ENCODE results near the gene CXorf49B. TPM values are rescaled to one million over a fixed set of nuclear protein-coding genes. Genes with fewer than 3 reads are reported as not detected.
"Not testable (repeated sequence)": the region's sequence is repeated elsewhere in the genome, so short reads cannot be mapped to it uniquely, and the experiment has no call there.

CXorf49B gene
- total and polyA plus RNA-seq, 10 of the 15 experiments (the other 5 are each of a cell fraction or from before 2014, with no cell fraction given): not detected

- RAD21 ChIA-PET (ENCODE audit: unreplicated experiment); BruUV-seq (replicated peaks): not testable (repeated sequence)
These were observed 45.0 kb upstream of the CXorf49B start, which contains the start of gene CXorf49 for GRCh38 chrX:71718185-71718584. Gene CXorf49, minus strand, starts transcription at chrX:71718285. Its CDS starts 134 bp downstream, at chrX:71718151.

DNA sequence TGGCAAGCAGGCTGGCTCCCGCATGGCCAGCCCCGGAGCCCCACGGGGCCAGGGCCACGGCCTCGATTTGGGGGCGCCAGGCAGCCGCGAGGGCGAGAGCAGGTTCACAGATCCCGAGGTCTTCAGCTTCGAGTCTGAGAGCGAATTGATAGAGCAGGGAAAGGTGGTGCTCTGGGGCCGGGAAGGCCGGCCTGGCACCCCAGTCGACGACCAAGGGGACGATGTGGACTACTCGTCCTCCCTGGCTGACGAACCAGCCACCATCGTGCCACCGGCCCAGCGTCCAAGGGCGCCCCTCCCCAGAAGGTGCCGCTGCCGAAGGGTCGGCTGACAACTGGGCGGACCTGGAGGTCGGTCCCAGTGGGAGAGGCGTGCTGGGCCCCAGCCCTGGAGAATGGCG is 44.0 kb upstream of the CXorf49B start:
- DNase-seq (ENCODE audit: low read depth, low spot score); H3K27ac ChIP-seq (ENCODE audit: control insufficient read depth, insufficient read depth); H3K27me3 ChIP-seq (replicated peaks in 1 of 2; ENCODE audit: control insufficient read depth in 2 of 2, insufficient read depth in 2 of 2, low read length in 1 of 2); H3K79me2 ChIP-seq (ENCODE audit: control insufficient read depth, insufficient read depth, low read length); H2AFZ ChIP-seq (ENCODE audit: control insufficient read depth, low read depth, low read length); H3K4me1 ChIP-seq (ENCODE audit: control insufficient read depth, insufficient read depth, low read length); ATAC-seq; FAIRE-seq; BruUV-seq (replicated peaks); H3K4me2 ChIP-seq (ENCODE audit: control insufficient read depth, insufficient read depth); intact Hi-C loops (cut with micrococcal nuclease; ENCODE audit: unreplicated experiment); H3K9me3 ChIP-seq (replicated peaks; ENCODE audit: control insufficient read depth, insufficient read depth, low read length); H3K4me3 ChIP-seq; H3K36me3 ChIP-seq (ENCODE audit: control insufficient read depth in 2 of 2, insufficient read depth in 2 of 2, low read length in 1 of 2); in situ Hi-C loops (cut with MboI); RAD21 ChIA-PET (ENCODE audit: unreplicated experiment); POLR2A ChIA-PET; SMC1A ChIA-PET (ENCODE audit: uncharacterized antibody, unreplicated experiment); H3K9ac ChIP-seq (ENCODE audit: control insufficient read depth, insufficient read depth, low read length); H4K20me1 ChIP-seq (ENCODE audit: control insufficient read depth, insufficient read depth); CTCF ChIA-PET: not testable (repeated sequence)
- 55% methylated on average over 6 of the region's 30 CpGs for WGBS (ENCODE audit: insufficient coverage, insufficient replicate concordance, low lambda C conversion rate, missing lambda C conversion rate)

More at GRCh38 chrX:71718185-71718584, 45.0 kb upstream of the CXorf49B start, which contains the start of gene CXorf49:
- H3K4me1 ChIP-seq (ENCODE audit: control insufficient read depth, insufficient read depth, low read length); H3K79me2 ChIP-seq (ENCODE audit: control insufficient read depth, insufficient read depth, low read length); ATAC-seq; FAIRE-seq; intact Hi-C loops (cut with micrococcal nuclease; ENCODE audit: unreplicated experiment); SMC1A ChIA-PET (ENCODE audit: uncharacterized antibody, unreplicated experiment); in situ Hi-C loops (cut with MboI); H3K9ac ChIP-seq (ENCODE audit: control insufficient read depth, insufficient read depth, low read length); DNase-seq (ENCODE audit: low read depth, low spot score); H3K27me3 ChIP-seq (replicated peaks in 1 of 2; ENCODE audit: control insufficient read depth in 2 of 2, insufficient read depth in 2 of 2, low read length in 1 of 2); POLR2A ChIA-PET; H3K9me3 ChIP-seq (replicated peaks; ENCODE audit: control insufficient read depth, insufficient read depth, low read length); H2AFZ ChIP-seq (ENCODE audit: control insufficient read depth, low read depth, low read length); H4K20me1 ChIP-seq (ENCODE audit: control insufficient read depth, insufficient read depth); H3K4me2 ChIP-seq (ENCODE audit: control insufficient read depth, insufficient read depth); H3K36me3 ChIP-seq (ENCODE audit: control insufficient read depth in 2 of 2, insufficient read depth in 2 of 2, low read length in 1 of 2); H3K27ac ChIP-seq (ENCODE audit: control insufficient read depth, insufficient read depth); CTCF ChIA-PET; H3K4me3 ChIP-seq: not testable (repeated sequence)
- WGBS (ENCODE audit: insufficient coverage, insufficient replicate concordance, low lambda C conversion rate, missing lambda C conversion rate): no CpG with 5 or more reads among the region's 30 CpGs

- H3K4me1 ChIP-seq (ENCODE audit: control insufficient read depth, insufficient read depth, low read length); intact Hi-C loops (cut with micrococcal nuclease; ENCODE audit: unreplicated experiment); H3K9me3 ChIP-seq (replicated peaks; ENCODE audit: control insufficient read depth, insufficient read depth, low read length); DNase-seq (ENCODE audit: low read depth, low spot score); H2AFZ ChIP-seq (ENCODE audit: control insufficient read depth, low read depth, low read length); H3K36me3 ChIP-seq (ENCODE audit: control insufficient read depth in 2 of 2, insufficient read depth in 2 of 2, low read length in 1 of 2); H3K9ac ChIP-seq (ENCODE audit: control insufficient read depth, insufficient read depth, low read length); CTCF ChIA-PET; H3K27me3 ChIP-seq (replicated peaks in 1 of 2; ENCODE audit: control insufficient read depth in 2 of 2, insufficient read depth in 2 of 2, low read length in 1 of 2); FAIRE-seq; RAD21 ChIA-PET (ENCODE audit: unreplicated experiment); H3K27ac ChIP-seq (ENCODE audit: control insufficient read depth, insufficient read depth); H3K79me2 ChIP-seq (ENCODE audit: control insufficient read depth, insufficient read depth, low read length); SMC1A ChIA-PET (ENCODE audit: uncharacterized antibody, unreplicated experiment); H3K4me3 ChIP-seq; H4K20me1 ChIP-seq (ENCODE audit: control insufficient read depth, insufficient read depth); H3K4me2 ChIP-seq (ENCODE audit: control insufficient read depth, insufficient read depth); ATAC-seq; POLR2A ChIA-PET; BruUV-seq (replicated peaks); in situ Hi-C loops (cut with MboI): not testable (repeated sequence)
- WGBS (ENCODE audit: insufficient coverage, insufficient replicate concordance, low lambda C conversion rate, missing lambda C conversion rate): no CpG with 5 or more reads among the region's 20 CpGs
These were observed 42.8 kb upstream of the CXorf49B start for GRCh38 chrX:71720289-71720886.

GRCh38 chrX:71760688-71761281 is 2.4 kb upstream of the CXorf49B start:
- SMC1A ChIA-PET (ENCODE audit: uncharacterized antibody, unreplicated experiment); H3K9me3 ChIP-seq (replicated peaks; ENCODE audit: control insufficient read depth, insufficient read depth, low read length); CTCF ChIA-PET; H3K4me3 ChIP-seq; H3K36me3 ChIP-seq (ENCODE audit: control insufficient read depth in 2 of 2, insufficient read depth in 2 of 2, low read length in 1 of 2); H3K9ac ChIP-seq (ENCODE audit: control insufficient read depth, insufficient read depth, low read length); H3K27ac ChIP-seq (ENCODE audit: control insufficient read depth, insufficient read depth); H3K4me1 ChIP-seq (ENCODE audit: control insufficient read depth, insufficient read depth, low read length); BruUV-seq (replicated peaks); DNase-seq (ENCODE audit: low read depth, low spot score); in situ Hi-C loops (cut with MboI); H2AFZ ChIP-seq (ENCODE audit: control insufficient read depth, low read depth, low read length); H3K27me3 ChIP-seq (replicated peaks in 1 of 2; ENCODE audit: control insufficient read depth in 2 of 2, insufficient read depth in 2 of 2, low read length in 1 of 2); FAIRE-seq; H4K20me1 ChIP-seq (ENCODE audit: control insufficient read depth, insufficient read depth); H3K79me2 ChIP-seq (ENCODE audit: control insufficient read depth, insufficient read depth, low read length); intact Hi-C loops (cut with micrococcal nuclease; ENCODE audit: unreplicated experiment); RAD21 ChIA-PET (ENCODE audit: unreplicated experiment); H3K4me2 ChIP-seq (ENCODE audit: control insufficient read depth, insufficient read depth); ATAC-seq; POLR2A ChIA-PET: not testable (repeated sequence)
- no CpG with 5 or more reads among the region's 20 CpGs for WGBS (ENCODE audit: insufficient coverage, insufficient replicate concordance, low lambda C conversion rate, missing lambda C conversion rate)

Data from GM12878 (cell line).